GM12874 (cell line): ENCODE results near the gene SDR9C7.

Experiments used
- CTCF ChIP-seq: IDR thresholded peaks from 2 replicates; pipeline ENCODE4 v1.5.1; 2011; ENCODE audit warnings: low read depth, mild to moderate bottlenecking, control low read depth, low read length, moderate library complexity; ENCODE audit not compliant: insufficient read depth

Gene SDR9C7

DNA sequence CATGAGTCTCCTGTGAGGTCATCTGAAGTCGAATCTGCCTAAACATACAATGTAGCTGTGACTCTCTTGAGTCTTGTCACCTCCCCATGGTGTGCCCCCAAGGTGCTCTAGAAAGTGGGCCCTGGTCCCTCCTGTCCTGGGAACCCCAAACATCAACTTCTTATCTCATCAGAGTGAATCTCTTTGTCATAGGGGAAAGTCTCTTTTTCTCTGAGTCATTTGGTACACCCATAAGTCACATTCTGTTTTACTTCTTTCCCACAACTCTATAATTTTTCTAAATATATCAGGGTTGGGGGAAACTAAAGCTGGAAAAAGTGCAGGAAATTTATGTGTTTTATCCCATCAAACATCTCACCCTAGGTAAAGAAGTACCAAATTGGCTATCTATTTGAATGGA, 12.9 kb downstream of the SDR9C7 start:
- no peak for TF ChIP-seq CTCF

- no peak for TF ChIP-seq CTCF
These were observed 17.2 kb downstream of the SDR9C7 start for GRCh38 chr12:56916996-56917333.

DNA sequence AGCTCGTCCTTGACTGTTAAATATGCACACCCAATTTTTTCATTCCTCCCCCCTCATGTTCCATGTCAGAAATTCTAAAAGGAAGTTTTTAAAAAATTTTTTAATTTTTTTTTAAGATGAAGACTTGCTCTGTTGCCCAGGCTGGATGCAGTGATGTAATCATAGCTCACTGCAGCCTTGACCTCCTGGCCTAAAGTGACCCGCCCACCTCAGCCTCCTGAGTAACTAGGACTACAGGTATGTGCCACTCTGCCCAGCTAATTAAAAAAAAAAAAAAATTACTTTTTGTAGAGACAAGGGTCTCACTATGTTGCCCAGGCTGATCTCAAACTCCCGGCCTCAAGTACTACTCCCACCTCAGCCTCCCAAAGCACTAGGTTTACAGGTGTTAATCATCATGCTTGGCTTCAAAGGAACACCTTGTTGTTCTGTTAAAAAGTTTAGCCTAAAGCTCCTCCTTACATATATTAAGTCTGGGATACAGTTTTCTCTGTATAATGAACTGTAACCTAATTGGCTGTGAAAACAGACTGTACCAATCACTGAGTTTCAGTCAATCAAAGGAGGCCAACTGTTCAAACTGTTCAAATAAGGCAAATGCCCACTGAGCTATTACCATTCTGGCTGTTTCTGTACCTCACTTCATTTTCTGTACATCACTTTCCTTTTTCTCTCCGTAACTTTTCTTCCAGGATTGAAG, 17.8 kb downstream of the SDR9C7 start:
- no peak for TF ChIP-seq CTCF

DNA sequence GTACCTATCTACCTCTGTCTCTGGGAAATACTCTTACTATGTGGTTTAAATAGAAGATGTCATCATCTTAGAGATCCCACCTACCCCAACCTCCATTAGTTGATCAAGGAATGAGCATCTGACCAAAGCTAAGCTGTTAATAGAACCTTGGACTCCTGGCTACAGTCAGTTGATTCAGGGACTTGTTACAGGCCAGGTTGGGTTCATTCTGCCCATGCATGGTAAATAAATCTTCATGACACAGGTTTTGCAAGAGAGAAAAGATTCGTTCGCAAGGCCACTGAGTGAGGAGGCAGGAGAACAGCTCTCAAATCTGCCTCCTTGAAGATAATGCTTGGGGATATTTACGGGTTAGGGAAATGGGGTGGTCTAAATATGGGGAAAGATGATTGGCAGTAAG, 19.5 kb downstream of the SDR9C7 start:
- TF ChIP-seq CTCF: no peak

- no peak for TF ChIP-seq CTCF
These were observed 20.0 kb downstream of the SDR9C7 start for GRCh38 chr12:56914256-56914655.

DNA sequence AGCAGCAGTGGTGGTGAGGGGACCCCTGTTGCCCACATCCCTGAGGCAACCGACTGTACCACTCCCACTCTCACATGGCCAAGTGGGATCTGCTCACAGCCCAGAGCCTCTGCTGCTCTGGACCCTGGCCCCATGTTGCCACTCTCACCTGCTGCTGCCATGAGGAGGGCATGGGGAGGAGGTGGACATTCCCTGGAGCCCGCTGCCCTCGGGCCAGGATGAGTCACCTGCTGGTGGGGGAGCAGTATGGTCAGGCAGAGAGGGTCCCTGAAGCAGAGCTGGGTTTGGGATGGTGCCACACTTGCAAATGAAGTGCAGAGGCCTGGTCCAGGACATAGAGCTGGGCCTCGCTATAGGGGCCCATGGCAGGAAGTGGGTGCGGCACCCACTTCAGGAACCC, 26.1 kb downstream of the SDR9C7 start:
- TF ChIP-seq CTCF: no peak

DNA sequence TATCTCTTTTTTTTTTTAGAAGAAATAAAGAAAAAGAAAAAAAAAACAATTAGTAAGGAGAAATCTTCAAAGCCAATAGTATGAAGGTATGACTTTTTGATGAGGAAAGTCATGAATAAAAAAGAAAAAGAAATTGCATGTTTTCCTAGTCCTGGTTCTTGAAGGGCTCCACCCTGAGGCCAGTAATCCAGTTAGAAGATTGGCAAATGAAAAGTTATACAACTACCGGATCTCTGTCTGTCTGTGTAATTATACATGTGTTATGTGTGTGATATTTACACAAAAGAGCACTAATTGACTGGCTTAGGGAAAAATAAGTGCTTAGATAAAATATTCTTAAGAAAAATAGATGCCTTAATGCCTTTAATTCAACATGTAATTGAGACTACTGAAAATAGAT, 28.4 kb downstream of the SDR9C7 start:
- no peak for TF ChIP-seq CTCF

DNA sequence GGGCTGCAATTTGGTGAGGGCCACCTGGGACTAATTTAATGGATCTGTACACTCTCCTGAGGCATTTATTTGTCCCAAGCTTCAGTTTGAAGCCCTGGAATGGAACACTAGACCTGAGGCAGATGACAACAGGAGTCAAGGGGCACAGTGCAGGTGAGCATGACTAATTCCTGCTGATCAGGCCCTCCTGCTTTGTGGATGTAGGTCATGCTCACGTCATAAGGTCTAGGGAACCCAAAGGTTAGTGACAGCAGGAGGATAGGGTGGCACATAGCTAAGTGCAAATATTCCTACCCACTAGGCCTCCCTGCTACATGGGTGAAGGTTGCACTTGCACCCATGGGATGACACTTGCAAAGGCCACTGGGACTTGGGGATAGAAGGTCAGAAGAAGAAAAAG, 30.8 kb downstream of the SDR9C7 start:
- TF ChIP-seq CTCF: no peak
